ENCODE data around the gene VTA1. TPM values are rescaled to one million over a fixed set of nuclear protein-coding genes. Genes with fewer than 3 reads are reported as not detected.

VTA1 gene
- total and polyA plus RNA-seq, 2 experiments from 2014 or later, result 108 to 130 TPM

GRCh38 chr6:142262231-142262630, 115.2 kb downstream of the VTA1 start:
- in situ Hi-C loops (cut with MboI), result no loop called here
- no peak for DNase-seq
- no peaks in the 10 kb centered on the region for H3K27me3 ChIP-seq (replicated peaks; ENCODE audit: insufficient read depth)

GRCh38 chr6:142265476-142265875, 118.4 kb downstream of the VTA1 start:
- TF ChIP-seq EZH2phosphoT487 (IDR thresholded peaks at IDR 0.05; ENCODE audit: insufficient read depth, low read depth) (no peak), EZH2 (IDR thresholded peaks at IDR 0.05; ENCODE audit: insufficient read depth, poor library complexity, severe bottlenecking) (no peak)
- Histone ChIP-seq H3K27me3 (replicated peaks; ENCODE audit: insufficient read depth) (no peaks in the 10 kb centered on the region), H3K79me2 (ENCODE audit: insufficient read depth) (no peaks in the 10 kb centered on the region), H3K36me3 (ENCODE audit: low read depth) (no peaks in the 10 kb centered on the region), H3K4me2 (ENCODE audit: unreplicated experiment) (no peak overlapping the region), H4K20me1 (ENCODE audit: insufficient read depth) (no peaks in the 10 kb centered on the region), H3K9me2 (ENCODE audit: insufficient read depth) (no peaks in the 10 kb centered on the region), H2AFZ (no peak overlapping the region), H3K9ac (no peak overlapping the region), H3K4me3 (no peak overlapping the region), H3K27ac (no peak overlapping the region), H3K9me3 (ENCODE audit: low read depth) (no peaks in the 10 kb centered on the region), H3K4me1 (ENCODE audit: insufficient read depth) (no peaks in the 10 kb centered on the region), H3F3A (ENCODE audit: insufficient read depth) (no peaks in the 10 kb centered on the region)
- DNase-seq, result no peak
- in situ Hi-C loops (cut with MboI), result no loop called here
- WGBS, 2 experiments (ENCODE audit: low coverage in 1 of 2, low lambda C conversion rate in 2 of 2, missing lambda C conversion rate in 2 of 2), result 92 to 97% methylated on average over 1 of the region's 1 CpG

More at GRCh38 chr6:142262231-142262630, 115.2 kb downstream of the VTA1 start:
- no peaks in the 10 kb centered on the region for H3K9me2 ChIP-seq (ENCODE audit: insufficient read depth)
- H4K20me1 ChIP-seq (ENCODE audit: insufficient read depth), result no peaks in the 10 kb centered on the region
- H3K27ac ChIP-seq, result no peak overlapping the region
- H3K79me2 ChIP-seq (ENCODE audit: insufficient read depth), result no peaks in the 10 kb centered on the region
- no peak overlapping the region for H3K4me3 ChIP-seq
- no peaks in the 10 kb centered on the region for H3K4me1 ChIP-seq (ENCODE audit: insufficient read depth)
- TF ChIP-seq EZH2 (IDR thresholded peaks at IDR 0.05; ENCODE audit: insufficient read depth, poor library complexity, severe bottlenecking) (no peak), EZH2phosphoT487 (IDR thresholded peaks at IDR 0.05; ENCODE audit: insufficient read depth, low read depth) (no peak)
- no peak overlapping the region for H3K4me2 ChIP-seq (ENCODE audit: unreplicated experiment)
- no peaks in the 10 kb centered on the region for H3K9me3 ChIP-seq (ENCODE audit: low read depth)
- no peaks in the 10 kb centered on the region for H3K36me3 ChIP-seq (ENCODE audit: low read depth)
- H3K9ac ChIP-seq, result no peak overlapping the region
- no peaks in the 10 kb centered on the region for H3F3A ChIP-seq (ENCODE audit: insufficient read depth)
- H2AFZ ChIP-seq, result no peak overlapping the region

- no peaks in the 10 kb centered on the region for H4K20me1 ChIP-seq (ENCODE audit: insufficient read depth)
- TF ChIP-seq EZH2phosphoT487 (IDR thresholded peaks at IDR 0.05; ENCODE audit: insufficient read depth, low read depth), result no peak
- TF ChIP-seq EZH2 (IDR thresholded peaks at IDR 0.05; ENCODE audit: insufficient read depth, poor library complexity, severe bottlenecking), result no peak
- no peak overlapping the region for H2AFZ ChIP-seq
- no peak for DNase-seq
- no peaks in the 10 kb centered on the region for H3K4me1 ChIP-seq (ENCODE audit: insufficient read depth)
- H3K9me3 ChIP-seq (ENCODE audit: low read depth), result no peaks in the 10 kb centered on the region
- H3K4me3 ChIP-seq, result no peak overlapping the region
- no peaks in the 10 kb centered on the region for H3K9me2 ChIP-seq (ENCODE audit: insufficient read depth)
- 57 to 72% methylated on average over 4 of the region's 4 CpGs for WGBS, 2 experiments (ENCODE audit: low coverage in 1 of 2, low lambda C conversion rate in 2 of 2, missing lambda C conversion rate in 2 of 2)
- no peak overlapping the region for H3K4me2 ChIP-seq (ENCODE audit: unreplicated experiment)
- in situ Hi-C loops (cut with MboI), result no loop called here
- no peaks in the 10 kb centered on the region for H3F3A ChIP-seq (ENCODE audit: insufficient read depth)
- H3K27ac ChIP-seq, result no peak overlapping the region
- H3K36me3 ChIP-seq (ENCODE audit: low read depth), result no peaks in the 10 kb centered on the region
- no peak overlapping the region for H3K9ac ChIP-seq
- no peaks in the 10 kb centered on the region for H3K27me3 ChIP-seq (replicated peaks; ENCODE audit: insufficient read depth)
- H3K79me2 ChIP-seq (ENCODE audit: insufficient read depth), result no peaks in the 10 kb centered on the region
These were observed 119.0 kb downstream of the VTA1 start for GRCh38 chr6:142266060-142266459.

- H3K9me3 ChIP-seq (ENCODE audit: low read depth), result no peaks in the 10 kb centered on the region
- no peaks in the 10 kb centered on the region for H4K20me1 ChIP-seq (ENCODE audit: insufficient read depth)
- no peaks in the 10 kb centered on the region for H3K79me2 ChIP-seq (ENCODE audit: insufficient read depth)
- no peak overlapping the region for H3K4me3 ChIP-seq
- no peaks in the 10 kb centered on the region for H3K4me1 ChIP-seq (ENCODE audit: insufficient read depth)
- DNase-seq, result no peak
- H2AFZ ChIP-seq, result no peak overlapping the region
- no peaks in the 10 kb centered on the region for H3K36me3 ChIP-seq (ENCODE audit: low read depth)
- H3K27me3 ChIP-seq (replicated peaks; ENCODE audit: insufficient read depth), result no peaks in the 10 kb centered on the region
- no peak overlapping the region for H3K9ac ChIP-seq
- no peaks in the 10 kb centered on the region for H3F3A ChIP-seq (ENCODE audit: insufficient read depth)
- in situ Hi-C loops (cut with MboI), result no loop called here
- no peak overlapping the region for H3K27ac ChIP-seq
- no peak overlapping the region for H3K4me2 ChIP-seq (ENCODE audit: unreplicated experiment)
- no peak for TF ChIP-seq EZH2 (IDR thresholded peaks at IDR 0.05; ENCODE audit: insufficient read depth, poor library complexity, severe bottlenecking)
- no peak for TF ChIP-seq EZH2phosphoT487 (IDR thresholded peaks at IDR 0.05; ENCODE audit: insufficient read depth, low read depth)
- 64 to 72% methylated on average over 1 of the region's 1 CpG for WGBS, 2 experiments (ENCODE audit: low coverage in 1 of 2, low lambda C conversion rate in 2 of 2, missing lambda C conversion rate in 2 of 2)
- no peaks in the 10 kb centered on the region for H3K9me2 ChIP-seq (ENCODE audit: insufficient read depth)
These were observed 124.4 kb downstream of the VTA1 start for GRCh38 chr6:142271476-142271875.

Other genes with a start within 250 kb of the VTA1 start
- not detected in 2 replicates for gene GJE1, start 14.3 kb upstream of the VTA1 start, total RNA-seq (2014; rRNA removed; shearing (Covaris generic))
- not detected in 2 replicates for gene GJE1, start 14.3 kb upstream of the VTA1 start, polyA plus RNA-seq (2016; fragmentation: Nextera tagmentation; extraction: Ambion mirVana)
- not detected in 2 replicates for gene NMBR, start 141 bp upstream of the VTA1 start, total RNA-seq (2014; rRNA removed; shearing (Covaris generic))
- not detected in 2 replicates for gene NMBR, start 141 bp upstream of the VTA1 start, polyA plus RNA-seq (2016; fragmentation: Nextera tagmentation; extraction: Ambion mirVana)
- 1.5 and 1.6 TPM in 2 replicates for gene ADGRG6, start 154.7 kb downstream of the VTA1 start, total RNA-seq (2014; rRNA removed; shearing (Covaris generic))
- 0.38 and 0.47 TPM in 2 replicates for gene ADGRG6, start 154.7 kb downstream of the VTA1 start, polyA plus RNA-seq (2016; fragmentation: Nextera tagmentation; extraction: Ambion mirVana)